Measurements from ENCODE around the gene MPC1. TPM values are rescaled to one million over a fixed set of nuclear protein-coding genes. Genes with fewer than 3 reads are reported as not detected.

MPC1 gene
- total RNA-seq, 4 donors from 2014 or later = 90.8 to 131 (median 129) TPM

GRCh38 chr6:166352923-166353322 is 29.8 kb downstream of the MPC1 start:
- no peak for TF ChIP-seq CTCF (IDR thresholded peaks at IDR 0.05)
- no peaks in the 10 kb centered on the region for H3K36me3 ChIP-seq

GRCh38 chr6:166351715-166352285 is 30.9 kb downstream of the MPC1 start:
- intact Hi-C loops (cut with DNase I; ENCODE audit: low total_unique reads) (no loop called here), in situ Hi-C loops (cut with MboI; ENCODE audit: low pct_ligation_motif_present in 1 of 4, low pct_unique_long_range_greater_than_20kb in 1 of 4, low sequenced_read_pairs in 3 of 4) (no loop called here)
- peak overlapping the region in 3 of 4 donors; percentile 43 to 61 (median 57) for H3K27ac ChIP-seq
- TF ChIP-seq POLR2AphosphoS5 (IDR thresholded peaks at IDR 0.05) (no peak), EP300 (IDR thresholded peaks at IDR 0.05; ENCODE audit: low read depth) (no peak), CTCF (IDR thresholded peaks at IDR 0.05) (no peak), POLR2A (IDR thresholded peaks at IDR 0.05) (no peak)
- H3K27me3 ChIP-seq = peaks cover 3% of the 10 kb centered on the region
- no peaks in the 10 kb centered on the region for H3K36me3 ChIP-seq
- H3K4me1 ChIP-seq = peaks cover 0 to 14% (median 6%) of the 10 kb centered on the region in 4 donors
- H3K4me3 ChIP-seq = no peak overlapping the region
- 11 to 29% methylated on average over 1 to 4 of the region's 4 CpGs for WGBS, 2 donors (ENCODE audit: low coverage in 1 of 2)
- DNase-seq = peak; percentile 45
- peaks cover 0 to 5% of the 10 kb centered on the region in 2 donors for H3K9me3 ChIP-seq

More at GRCh38 chr6:166352923-166353322, 29.8 kb downstream of the MPC1 start:
- H3K9me3 ChIP-seq = peaks cover 0 to 5% of the 10 kb centered on the region in 2 donors
- intact Hi-C loops (cut with DNase I; ENCODE audit: low total_unique reads) = no loop called here
- in situ Hi-C loops (cut with MboI; ENCODE audit: low pct_ligation_motif_present in 1 of 4, low pct_unique_long_range_greater_than_20kb in 1 of 4, low sequenced_read_pairs in 3 of 4) = no loop called here
- no peak overlapping the region for H3K4me3 ChIP-seq
- H3K27me3 ChIP-seq = peaks cover 3% of the 10 kb centered on the region
- no peak for DNase-seq
- no peak overlapping the region for H3K27ac ChIP-seq
- H3K4me1 ChIP-seq = peaks cover 0 to 14% (median 6%) of the 10 kb centered on the region in 4 donors

GRCh38 chr6:166348305-166348949 is 34.3 kb downstream of the MPC1 start:
- H3K27me3 ChIP-seq = no peaks in the 10 kb centered on the region
- TF ChIP-seq POLR2A (IDR thresholded peaks at IDR 0.05) (no peak), EP300 (IDR thresholded peaks at IDR 0.05; ENCODE audit: low read depth) (no peak), CTCF (IDR thresholded peaks at IDR 0.05) (no peak), POLR2AphosphoS5 (IDR thresholded peaks at IDR 0.05) (no peak)
- intact Hi-C loops (cut with DNase I; ENCODE audit: low total_unique reads) (no loop called here), in situ Hi-C loops (cut with MboI; ENCODE audit: low pct_ligation_motif_present in 1 of 4, low pct_unique_long_range_greater_than_20kb in 1 of 4, low sequenced_read_pairs in 3 of 4) (no loop called here)
- H3K4me3 ChIP-seq = no peak overlapping the region
- DNase-seq = no peak
- H3K27ac ChIP-seq = no peak overlapping the region
- peaks cover 0 to 5% of the 10 kb centered on the region in 2 donors for H3K9me3 ChIP-seq
- peaks cover 1 to 16% (median 7%) of the 10 kb centered on the region in 4 donors for H3K4me1 ChIP-seq
- 83 to 98% methylated on average over 4 to 6 of the region's 6 CpGs for whole genome bisulfite sequencing, 2 donors (ENCODE audit: low coverage in 1 of 2)
- H3K36me3 ChIP-seq = no peaks in the 10 kb centered on the region

- intact Hi-C loops (cut with DNase I; ENCODE audit: low total_unique reads) = no loop called here
- TF ChIP-seq POLR2AphosphoS5 (IDR thresholded peaks at IDR 0.05) (no peak), POLR2A (IDR thresholded peaks at IDR 0.05) (no peak), CTCF (IDR thresholded peaks at IDR 0.05) (no peak), EP300 (IDR thresholded peaks at IDR 0.05; ENCODE audit: low read depth) (no peak)
- peaks cover 3 to 13% (median 7%) of the 10 kb centered on the region in 4 donors for H3K4me1 ChIP-seq
Measured at GRCh38 chr6:166346965-166347364, 35.8 kb downstream of the MPC1 start.

More at GRCh38 chr6:166346965-166347364, 35.8 kb downstream of the MPC1 start:
- no peaks in the 10 kb centered on the region for H3K27me3 ChIP-seq
- no peak overlapping the region for H3K4me3 ChIP-seq
- H3K9me3 ChIP-seq = peaks cover 0 to 5% of the 10 kb centered on the region in 2 donors
- in situ Hi-C loops (cut with MboI; ENCODE audit: low pct_ligation_motif_present in 1 of 4, low pct_unique_long_range_greater_than_20kb in 1 of 4, low sequenced_read_pairs in 3 of 4) = no loop called here
- DNase-seq = no peak
- H3K36me3 ChIP-seq = no peaks in the 10 kb centered on the region
- H3K27ac ChIP-seq = no peak overlapping the region

Measured in transverse colon (tissue), 4 donors.